Fibroblast of peridontal ligament (primary cell): ENCODE data around the gene SLC43A3.
A peak's percentile ranks its signal among the peaks of the same experiment; 100 is the strongest.

Experiments
- DNase-seq: peaks from one replicate; pipeline ENCODE4 v3.0.0-alpha.2; 2010; ENCODE audit errors: extremely low read depth

The SLC43A3 gene

DNA sequence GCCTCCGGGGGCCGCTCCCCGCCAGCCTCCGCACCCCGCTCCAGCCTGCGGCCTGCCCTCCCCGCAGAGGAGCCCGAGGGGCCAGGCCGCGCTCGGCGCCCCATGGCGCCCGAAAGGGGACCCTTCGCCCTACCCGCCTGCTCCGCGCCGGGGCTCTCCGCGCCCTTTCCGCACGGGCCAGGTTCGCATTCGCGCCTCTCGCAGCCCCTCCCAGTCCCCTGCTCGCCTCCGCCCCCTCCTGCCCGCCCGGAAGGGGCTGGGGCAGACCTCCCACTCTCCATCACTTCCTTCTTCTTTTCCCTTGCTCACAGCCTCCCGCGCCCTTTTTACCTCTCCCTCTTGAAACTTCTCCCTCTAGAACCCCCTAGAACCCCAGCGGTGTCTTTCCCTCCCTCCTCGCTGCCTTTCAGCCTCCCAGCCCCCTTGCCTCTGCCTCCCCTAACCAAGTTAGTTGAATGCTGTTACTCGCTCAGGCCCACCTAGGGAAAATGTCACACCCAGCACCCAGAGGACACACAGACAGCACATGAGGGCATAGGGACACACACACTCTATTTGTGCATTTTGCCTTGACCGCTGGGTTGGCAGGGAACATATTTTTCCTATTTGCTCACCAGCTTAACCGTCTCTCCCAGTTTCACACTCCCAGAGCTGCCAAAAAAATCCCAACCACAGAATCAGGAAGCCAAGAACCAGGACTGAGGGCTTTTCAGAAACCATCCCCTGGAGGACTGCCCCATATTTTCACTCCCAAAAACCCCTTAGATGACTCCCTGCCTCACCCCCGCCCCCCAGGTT, at the start of gene SLC43A3:
SLC43A3 (minus strand) TSS at position 193 of the 798 bp plus-strand sequence. CDS start 949 bp downstream, outside the sequence.
- DNase-seq, result peak; percentile 98

DNA sequence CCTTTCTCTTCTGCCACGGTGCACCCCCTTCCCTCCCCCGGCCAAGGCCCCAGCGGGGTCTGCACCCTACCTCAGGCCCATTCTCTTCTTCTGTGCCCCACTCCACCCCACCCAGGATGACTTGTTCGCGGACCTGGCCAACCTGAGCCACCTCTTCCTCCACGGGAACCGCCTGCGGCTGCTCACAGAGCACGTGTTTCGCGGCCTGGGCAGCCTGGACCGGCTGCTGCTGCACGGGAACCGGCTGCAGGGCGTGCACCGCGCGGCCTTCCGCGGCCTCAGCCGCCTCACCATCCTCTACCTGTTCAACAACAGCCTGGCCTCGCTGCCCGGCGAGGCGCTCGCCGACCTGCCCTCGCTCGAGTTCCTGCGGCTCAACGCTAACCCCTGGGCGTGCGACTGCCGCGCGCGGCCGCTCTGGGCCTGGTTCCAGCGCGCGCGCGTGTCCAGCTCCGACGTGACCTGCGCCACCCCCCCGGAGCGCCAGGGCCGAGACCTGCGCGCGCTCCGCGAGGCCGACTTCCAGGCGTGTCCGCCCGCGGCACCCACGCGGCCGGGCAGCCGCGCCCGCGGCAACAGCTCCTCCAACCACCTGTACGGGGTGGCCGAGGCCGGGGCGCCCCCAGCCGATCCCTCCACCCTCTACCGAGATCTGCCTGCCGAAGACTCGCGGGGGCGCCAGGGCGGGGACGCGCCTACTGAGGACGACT, 49.3 kb upstream of the SLC43A3 start:
- DNase-seq, result no peak

DNA sequence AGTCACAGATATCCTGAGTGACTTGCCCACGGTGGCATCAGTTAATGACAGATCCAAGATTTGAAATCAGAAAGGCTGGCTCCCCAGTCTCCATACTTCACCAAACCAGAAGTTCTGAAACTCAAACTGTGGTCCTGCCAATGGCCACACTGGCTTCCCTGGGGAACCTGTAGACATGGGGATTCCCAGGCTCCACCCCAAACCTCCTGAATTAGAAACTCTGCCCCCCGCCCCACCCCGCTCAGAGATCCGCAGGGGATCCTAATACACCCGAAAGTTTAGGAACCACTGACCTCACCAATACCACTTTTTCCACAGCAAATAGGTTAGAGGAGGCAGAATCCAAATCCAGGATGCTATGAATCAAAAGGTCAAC, 48.7 kb upstream of the SLC43A3 start:
- no peak for DNase-seq

DNA sequence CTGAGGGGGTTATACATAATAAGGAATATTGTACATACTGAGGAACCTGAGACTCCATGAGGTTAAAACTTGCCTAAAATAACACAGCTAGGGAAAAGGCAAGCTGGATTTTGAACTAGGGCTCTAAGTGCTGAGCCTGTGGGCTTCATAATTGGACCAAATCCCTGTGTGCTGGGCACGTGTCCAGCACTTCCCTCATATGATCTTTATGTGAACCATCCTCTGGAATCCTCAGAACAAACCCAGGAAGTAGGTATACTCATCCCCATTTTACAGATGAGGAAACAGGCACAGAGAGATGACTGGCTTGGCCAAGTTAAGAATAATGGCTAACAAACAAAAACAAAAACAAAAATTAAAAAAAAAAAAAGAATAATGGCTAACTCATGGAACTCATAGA, 48.3 kb upstream of the SLC43A3 start:
- DNase-seq, result no peak

- DNase-seq, result no peak
Observed at GRCh38 chr11:57474803-57475115, 47.8 kb upstream of the SLC43A3 start.

GRCh38 chr11:57474017-57474802, 47.3 kb upstream of the SLC43A3 start:
- no peak for DNase-seq

GRCh38 chr11:57473285-57473841, 46.4 kb upstream of the SLC43A3 start:
- DNase-seq, result no peak

DNA sequence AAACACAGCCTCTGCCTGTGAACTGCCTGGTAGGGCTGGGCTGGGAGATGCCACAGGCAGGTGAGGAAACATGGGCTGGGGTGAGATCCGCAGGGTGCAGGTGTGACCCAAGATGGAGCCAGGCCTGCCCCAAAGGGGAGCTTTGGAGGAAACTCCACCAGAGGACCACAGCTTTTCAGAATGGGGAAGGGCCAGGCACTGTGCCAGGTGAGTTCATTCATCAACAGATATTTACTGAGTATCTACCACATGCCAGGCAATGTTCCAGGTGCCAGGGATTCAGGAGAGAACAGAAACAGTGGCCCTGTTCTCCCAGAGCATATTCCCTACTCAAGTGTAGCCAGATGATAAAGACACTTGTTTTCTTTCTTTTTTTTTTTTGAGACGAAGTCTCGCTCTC, 44.6 kb upstream of the SLC43A3 start:
- DNase-seq, result no peak

- no peak for DNase-seq
Observed at GRCh38 chr11:57469268-57469667, 42.3 kb upstream of the SLC43A3 start.

- DNase-seq, result no peak
Observed at GRCh38 chr11:57468276-57468675, 41.4 kb upstream of the SLC43A3 start.

DNA sequence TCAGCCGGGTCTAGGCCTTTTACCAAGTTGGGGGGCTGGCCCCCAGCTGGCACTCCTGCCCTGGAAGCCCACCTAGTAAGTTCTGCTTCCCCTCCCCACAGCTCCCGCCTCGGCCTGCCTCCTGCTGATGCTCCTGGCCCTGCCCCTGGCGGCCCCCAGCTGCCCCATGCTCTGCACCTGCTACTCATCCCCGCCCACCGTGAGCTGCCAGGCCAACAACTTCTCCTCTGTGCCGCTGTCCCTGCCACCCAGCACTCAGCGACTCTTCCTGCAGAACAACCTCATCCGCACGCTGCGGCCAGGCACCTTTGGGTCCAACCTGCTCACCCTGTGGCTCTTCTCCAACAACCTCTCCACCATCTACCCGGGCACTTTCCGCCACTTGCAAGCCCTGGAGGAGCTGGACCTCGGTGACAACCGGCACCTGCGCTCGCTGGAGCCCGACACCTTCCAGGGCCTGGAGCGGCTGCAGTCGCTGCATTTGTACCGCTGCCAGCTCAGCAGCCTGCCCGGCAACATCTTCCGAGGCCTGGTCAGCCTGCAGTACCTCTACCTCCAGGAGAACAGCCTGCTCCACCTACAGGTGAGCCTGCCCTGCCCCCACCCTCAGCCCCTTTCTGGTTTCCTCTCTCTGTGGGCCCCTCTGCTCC, 40.7 kb upstream of the SLC43A3 start:
- no peak for DNase-seq

DNA sequence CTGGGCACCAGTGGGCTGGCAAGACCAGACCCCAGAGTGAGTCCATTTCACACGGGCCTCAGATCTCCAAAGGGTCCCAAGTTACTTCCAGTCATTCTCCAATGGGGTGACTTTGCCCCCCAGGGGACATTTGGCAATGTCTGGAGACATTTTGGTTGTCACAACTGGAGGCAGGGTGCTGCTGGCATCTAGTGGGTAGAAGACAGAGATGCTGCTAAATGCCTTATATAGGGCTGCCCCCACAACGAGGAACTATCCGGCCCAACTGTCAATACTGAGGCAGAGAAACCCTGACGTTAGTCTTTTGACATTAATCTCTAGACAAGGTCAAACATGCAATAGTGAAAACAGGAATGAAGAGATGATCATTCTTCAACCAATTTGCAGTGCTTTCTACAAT, 39.8 kb upstream of the SLC43A3 start:
- DNase-seq, result no peak

DNA sequence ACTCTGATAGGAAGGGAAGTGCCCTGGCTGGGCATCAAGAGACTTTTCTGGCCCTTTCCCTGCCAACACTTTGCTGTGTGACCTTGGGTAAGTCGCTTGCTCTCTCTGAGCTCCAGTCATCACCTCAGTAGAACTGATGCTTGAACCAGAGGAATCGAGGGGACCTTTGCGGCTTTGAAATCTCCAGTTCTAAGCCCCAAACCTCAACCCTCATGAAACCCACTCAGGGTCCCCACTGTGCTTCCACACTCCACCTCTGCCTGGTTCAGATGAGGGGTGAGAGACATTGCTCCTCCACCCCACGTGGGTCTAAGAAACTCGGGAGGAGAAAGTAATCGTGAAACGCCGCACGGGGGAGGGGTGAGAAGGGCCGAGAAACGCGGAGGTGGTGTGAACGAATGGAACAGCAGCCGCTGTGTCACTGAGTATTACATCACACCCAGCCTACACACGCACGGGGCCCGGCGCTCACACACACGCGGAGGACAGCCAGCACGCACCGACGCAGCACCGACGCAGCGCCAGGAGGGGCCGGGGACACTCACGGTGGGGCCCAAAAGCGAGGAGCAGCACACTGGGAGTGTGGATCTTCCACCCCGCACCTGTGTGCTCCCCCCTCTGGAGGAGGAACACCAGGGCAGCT, 37.7 kb upstream of the SLC43A3 start:
- DNase-seq, result no peak

- no peak for DNase-seq
Observed at GRCh38 chr11:57463671-57464538, 37.0 kb upstream of the SLC43A3 start.

- no peak for DNase-seq
Observed at GRCh38 chr11:57462597-57462996, 35.7 kb upstream of the SLC43A3 start.

GRCh38 chr11:57461841-57462489, 35.0 kb upstream of the SLC43A3 start:
- DNase-seq, result no peak

GRCh38 chr11:57460758-57461749, 34.1 kb upstream of the SLC43A3 start:
- no peak for DNase-seq

DNA sequence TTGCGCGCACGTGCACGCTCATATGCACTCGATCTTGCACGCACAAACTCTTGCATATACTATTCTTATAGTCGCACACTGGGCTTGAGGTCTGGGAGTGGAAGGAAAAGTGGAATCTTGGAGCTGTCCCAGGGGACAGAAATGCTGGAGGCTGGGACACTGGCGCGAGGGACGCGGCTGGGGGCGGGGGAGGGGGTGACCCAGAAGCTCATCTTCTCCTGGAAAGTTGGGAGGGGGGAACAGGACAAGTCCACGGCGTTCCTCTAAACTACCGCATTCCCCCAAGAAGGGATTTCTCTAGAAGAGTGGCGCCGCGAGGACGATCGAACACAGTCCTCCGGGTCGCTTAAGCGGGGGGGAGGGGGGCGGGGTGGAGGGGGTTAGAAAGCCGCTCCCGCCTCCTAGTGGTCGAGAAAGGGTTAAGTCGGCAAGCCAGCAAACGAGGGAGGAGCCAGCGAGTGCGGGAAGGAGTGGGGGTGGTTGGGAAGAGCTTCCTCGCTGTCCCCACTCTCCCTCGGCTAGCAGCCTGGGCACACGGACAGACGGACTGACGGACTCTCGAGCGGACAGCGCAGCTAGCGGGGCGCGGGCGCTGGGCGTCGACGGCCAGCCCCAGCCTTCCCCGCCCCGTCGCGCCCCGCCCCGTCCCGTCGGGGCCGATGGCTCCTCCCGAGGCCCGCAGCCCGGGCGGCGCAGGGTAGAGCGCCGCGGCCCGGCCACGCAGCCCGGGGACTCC, 33.3 kb upstream of the SLC43A3 start, which contains the start of gene RTN4RL2:
RTN4RL2 (plus strand) TSS at position 507 of the 736 bp plus-strand sequence. CDS start 338 bp downstream, outside the sequence.
- peak; percentile 29 for DNase-seq
